C4-2B (cell line): Measurements from ENCODE around the gene IGF2R.

Experiments used
- ZFX ChIP-seq: fragments of 450-650 bp; IDR thresholded peaks from 2 replicates; pipeline ENCODE4 v1.6.1; 2017
- TF ChIP-seq, protein P1 (sequence below): fragments of 450-650 bp; conservative IDR thresholded peaks from 2 replicates; pipeline ENCODE4 v1.5.1; 2017; ENCODE audit warnings: mild to moderate bottlenecking

DNA sequence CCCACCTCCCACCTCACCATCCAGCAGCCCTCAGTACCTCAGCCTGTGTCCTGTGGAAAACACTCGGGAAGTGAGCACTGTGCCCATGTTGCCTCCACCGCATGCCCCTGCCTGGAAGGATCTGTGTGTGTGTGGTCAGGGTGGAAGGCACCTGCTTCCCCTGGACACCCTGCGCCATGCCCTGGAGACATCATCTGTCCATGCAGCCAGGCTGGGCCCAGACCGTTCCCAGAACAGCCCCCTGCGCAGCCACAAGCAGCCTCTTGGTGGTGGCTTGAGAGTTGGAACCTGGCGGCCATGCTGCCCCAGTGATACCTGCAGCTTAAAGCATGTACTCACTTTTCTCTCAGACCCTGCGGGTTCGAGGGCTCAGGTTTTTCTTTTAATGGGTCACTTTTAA, 117.9 kb downstream of the IGF2R start:
- TF ChIP-seq, protein P1, sequence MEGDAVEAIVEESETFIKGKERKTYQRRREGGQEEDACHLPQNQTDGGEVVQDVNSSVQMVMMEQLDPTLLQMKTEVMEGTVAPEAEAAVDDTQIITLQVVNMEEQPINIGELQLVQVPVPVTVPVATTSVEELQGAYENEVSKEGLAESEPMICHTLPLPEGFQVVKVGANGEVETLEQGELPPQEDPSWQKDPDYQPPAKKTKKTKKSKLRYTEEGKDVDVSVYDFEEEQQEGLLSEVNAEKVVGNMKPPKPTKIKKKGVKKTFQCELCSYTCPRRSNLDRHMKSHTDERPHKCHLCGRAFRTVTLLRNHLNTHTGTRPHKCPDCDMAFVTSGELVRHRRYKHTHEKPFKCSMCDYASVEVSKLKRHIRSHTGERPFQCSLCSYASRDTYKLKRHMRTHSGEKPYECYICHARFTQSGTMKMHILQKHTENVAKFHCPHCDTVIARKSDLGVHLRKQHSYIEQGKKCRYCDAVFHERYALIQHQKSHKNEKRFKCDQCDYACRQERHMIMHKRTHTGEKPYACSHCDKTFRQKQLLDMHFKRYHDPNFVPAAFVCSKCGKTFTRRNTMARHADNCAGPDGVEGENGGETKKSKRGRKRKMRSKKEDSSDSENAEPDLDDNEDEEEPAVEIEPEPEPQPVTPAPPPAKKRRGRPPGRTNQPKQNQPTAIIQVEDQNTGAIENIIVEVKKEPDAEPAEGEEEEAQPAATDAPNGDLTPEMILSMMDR, result no peak
- no peak for TF ChIP-seq ZFX
